Activated B cell treated with CpG ODN at 0.5 μM for 24 hours (primary cell): ENCODE results near the gene SRBD1. TPM values are rescaled to one million over a fixed set of nuclear protein-coding genes. Genes with fewer than 3 reads are reported as not detected.

Source experiments
- ATAC-seq: fragments of 200-7000 bp; cut with Tn5 transposase; one replicate; pipeline ENCODE4 v1.10.0; 2021; ENCODE audit warnings: low read depth, mild to moderate bottlenecking, moderate library complexity
- CTCF ChIA-PET: fragments of 350-600 bp; sonication (Branson Sonifier 250); formaldehyde crosslinking; loops from one replicate; lab custom pipeline; 2021; ENCODE audit warnings: antibody characterized with exemption; lab: Charles Lee
- POLR2A ChIA-PET: fragments of 350-600 bp; sonication (Branson Sonifier 250); formaldehyde crosslinking; loops from one replicate; lab custom pipeline; 2021; ENCODE audit warnings: antibody characterized with exemption; lab: Charles Lee
- DNase-seq: peaks from one replicate; pipeline ENCODE4 v3.0.0; 2022
- H3K27ac Mint-ChIP-seq: one replicate; pipeline ENCODE4 v1.8.0; 2020; ENCODE audit warnings: mixed read lengths
- H3K27me3 Mint-ChIP-seq: one replicate; pipeline ENCODE4 v1.8.0; 2021; ENCODE audit warnings: mixed read lengths
- H3K36me3 Mint-ChIP-seq: one replicate; pipeline ENCODE4 v1.8.0; 2021; ENCODE audit warnings: low read depth, mixed read lengths
- H3K4me1 Mint-ChIP-seq: one replicate; pipeline ENCODE4 v1.8.0; 2021; ENCODE audit warnings: mixed read lengths
- H3K4me3 Mint-ChIP-seq: one replicate; pipeline ENCODE4 v1.8.0; 2020; ENCODE audit warnings: mild to moderate bottlenecking, mixed read lengths
- H3K9me3 Mint-ChIP-seq: one replicate; pipeline ENCODE4 v1.8.0; 2020; ENCODE audit warnings: mixed read lengths
- CTCF ChIP-seq: fragments of 200-600 bp; IDR thresholded peaks from one replicate; pipeline ENCODE4 v1.8.0; 2022; ENCODE audit warnings: antibody characterized with exemption, mild to moderate bottlenecking
- intact Hi-C: fragments of 100-400 bp; cut with micrococcal nuclease; formaldehyde crosslinking; loops from one replicate; pipeline ENCODE4 v1.15.1; 2024
- total RNA-seq: library from RNA; stranded (reverse); gene quantifications from 2 replicates; pipeline ENCODE4 v1.2.3, GENCODE V29; 2022

The SRBD1 gene
- total RNA-seq, 1 donor from 2014 or later = 20.2 TPM

GRCh38 chr2:45524016-45524415 lies 87.1 kb downstream of the SRBD1 start:
- POLR2A ChIA-PET = no interaction called here
- no peak for TF ChIP-seq CTCF
- no peak for DNase-seq
- H3K9me3 Mint-ChIP-seq = peaks cover 5% of the 10 kb centered on the region
- H3K4me1 Mint-ChIP-seq = no peaks in the 10 kb centered on the region
- intact Hi-C loops = no loop called here
- ATAC-seq = no peak
- CTCF ChIA-PET = no interaction called here
- no peak overlapping the region for H3K27ac Mint-ChIP-seq
- H3K27me3 Mint-ChIP-seq = no peaks in the 10 kb centered on the region
- H3K36me3 Mint-ChIP-seq = peaks cover 44% of the 10 kb centered on the region
- H3K4me3 Mint-ChIP-seq = no peak overlapping the region

GRCh38 chr2:45518546-45518945 lies 92.5 kb downstream of the SRBD1 start:
- POLR2A ChIA-PET = no interaction called here
- H3K36me3 Mint-ChIP-seq = peaks cover 22% of the 10 kb centered on the region
- CTCF ChIA-PET = no interaction called here

GRCh38 chr2:45510701-45511420 lies 100.2 kb downstream of the SRBD1 start:
- Mint-ChIP-seq H3K4me3 (no peak overlapping the region), H3K36me3 (peaks cover 32% of the 10 kb centered on the region), H3K9me3 (no peaks in the 10 kb centered on the region), H3K27ac (no peak overlapping the region), H3K27me3 (no peaks in the 10 kb centered on the region), H3K4me1 (no peaks in the 10 kb centered on the region)
- no peak for DNase-seq
- ChIA-PET CTCF (no interaction called here), POLR2A (no interaction called here)
- ATAC-seq = no peak
- TF ChIP-seq CTCF = no peak
- intact Hi-C loops = no loop called here

More at GRCh38 chr2:45518546-45518945, 92.5 kb downstream of the SRBD1 start:
- Mint-ChIP-seq H3K4me3 (no peak overlapping the region), H3K4me1 (no peaks in the 10 kb centered on the region), H3K27me3 (no peaks in the 10 kb centered on the region), H3K9me3 (no peaks in the 10 kb centered on the region), H3K27ac (no peak overlapping the region)
- no peak for ATAC-seq
- intact Hi-C loops = no loop called here
- no peak for TF ChIP-seq CTCF
- DNase-seq = no peak

DNA sequence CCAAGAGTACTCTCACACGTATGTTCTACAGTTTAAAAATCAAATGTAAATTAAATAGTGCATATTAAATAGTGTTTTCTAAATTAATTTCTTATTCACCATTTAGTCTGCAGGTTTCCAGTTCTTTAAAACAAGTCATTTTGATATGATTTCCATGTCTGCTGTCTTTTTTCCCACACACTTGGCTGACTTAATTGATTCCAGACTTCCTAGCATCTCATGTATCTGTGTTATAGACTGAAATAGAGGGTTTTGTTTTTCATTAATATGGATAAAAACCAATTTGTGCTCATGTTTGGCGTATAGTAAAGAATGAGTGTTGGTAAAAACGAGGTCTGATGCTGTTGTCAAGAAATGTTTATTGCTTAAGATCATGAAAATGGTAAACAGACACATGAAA lies 104.3 kb downstream of the SRBD1 start:
- ChIA-PET CTCF (no interaction called here), POLR2A (no interaction called here)
- ATAC-seq = no peak
- TF ChIP-seq CTCF = no peak
- H3K27ac Mint-ChIP-seq = no peak overlapping the region
- intact Hi-C loops = no loop called here
- no peaks in the 10 kb centered on the region for H3K27me3 Mint-ChIP-seq
- no peak for DNase-seq
- H3K4me1 Mint-ChIP-seq = no peaks in the 10 kb centered on the region
- H3K9me3 Mint-ChIP-seq = peaks cover 3% of the 10 kb centered on the region
- H3K36me3 Mint-ChIP-seq = peaks cover 20% of the 10 kb centered on the region
- H3K4me3 Mint-ChIP-seq = no peak overlapping the region

DNA sequence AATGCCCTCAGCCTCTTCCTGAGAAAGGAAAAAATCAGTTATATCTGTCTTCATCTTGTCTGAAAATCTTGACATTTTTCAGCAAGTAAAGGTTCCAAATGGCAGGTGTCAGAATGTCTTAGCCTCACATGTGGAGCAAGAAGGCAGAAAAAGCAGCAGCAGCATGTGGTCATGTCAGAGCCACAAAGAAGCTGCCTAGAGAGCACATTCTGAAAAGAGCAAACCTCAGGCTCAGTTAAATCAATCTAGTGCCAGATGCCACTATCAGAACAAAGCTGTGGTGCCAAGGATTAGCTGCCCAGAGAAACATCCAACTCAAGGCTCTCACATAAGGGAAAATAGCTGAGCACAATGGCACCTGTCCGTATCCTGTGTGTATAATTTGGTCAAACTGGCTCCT lies 105.9 kb downstream of the SRBD1 start:
- Mint-ChIP-seq H3K27me3 (no peaks in the 10 kb centered on the region), H3K36me3 (peaks cover 16% of the 10 kb centered on the region), H3K4me1 (no peaks in the 10 kb centered on the region), H3K27ac (no peak overlapping the region), H3K9me3 (peaks cover 7% of the 10 kb centered on the region), H3K4me3 (no peak overlapping the region)
- no peak for ATAC-seq
- ChIA-PET POLR2A (no interaction called here), CTCF (no interaction called here)
- TF ChIP-seq CTCF = no peak
- DNase-seq = no peak
- intact Hi-C loops = no loop called here
